Measurements from ENCODE around the gene RUFY1.

RUFY1 gene

GRCh38 chr5:179606071-179606909 lies 55.9 kb downstream of the RUFY1 start:
- no peak for DNase-seq

- DNase-seq = no peak
These were observed 56.5 kb downstream of the RUFY1 start for GRCh38 chr5:179606910-179607159.

GRCh38 chr5:179607160-179607931 lies 57.0 kb downstream of the RUFY1 start:
- DNase-seq = peak; percentile 39 to 40

- DNase-seq = peak in 1 of 2 donors; percentile 48
These were observed 57.8 kb downstream of the RUFY1 start for GRCh38 chr5:179608131-179608581.

- no peak for DNase-seq
These were observed 59.4 kb downstream of the RUFY1 start for GRCh38 chr5:179609834-179610108.

- DNase-seq = no peak
These were observed 60.0 kb downstream of the RUFY1 start for GRCh38 chr5:179610109-179610902.

GRCh38 chr5:179610903-179611265 lies 60.5 kb downstream of the RUFY1 start:
- no peak for DNase-seq

GRCh38 chr5:179612577-179613459 lies 62.5 kb downstream of the RUFY1 start:
- no peak for DNase-seq

GRCh38 chr5:179613460-179614071 lies 63.2 kb downstream of the RUFY1 start:
- no peak for DNase-seq

- DNase-seq = no peak
These were observed 64.4 kb downstream of the RUFY1 start for GRCh38 chr5:179614745-179615144.

GRCh38 chr5:179615203-179615602 lies 64.8 kb downstream of the RUFY1 start:
- DNase-seq = no peak

- no peak for DNase-seq
These were observed 65.7 kb downstream of the RUFY1 start for GRCh38 chr5:179616002-179616594.

- DNase-seq = no peak
These were observed 67.6 kb downstream of the RUFY1 start for GRCh38 chr5:179617930-179618329.

- DNase-seq = no peak
These were observed 68.7 kb downstream of the RUFY1 start for GRCh38 chr5:179618923-179619554.

- no peak for DNase-seq
These were observed 69.4 kb downstream of the RUFY1 start for GRCh38 chr5:179619776-179620175.

- DNase-seq = no peak
These were observed 69.9 kb downstream of the RUFY1 start for GRCh38 chr5:179620293-179620692.

GRCh38 chr5:179620703-179621350 lies 70.5 kb downstream of the RUFY1 start:
- no peak for DNase-seq

GRCh38 chr5:179621551-179622214 lies 71.3 kb downstream of the RUFY1 start:
- no peak for DNase-seq

- peak; percentile 97 for DNase-seq
These were observed 72.9 kb downstream of the RUFY1 start, which contains the start of gene HNRNPH1 for GRCh38 chr5:179623003-179623905. Gene HNRNPH1 (minus strand): TSS chr5:179623671. CDS start chr5:179623133, 538 bp downstream.
